Daoy (cell line): ENCODE measurements around the gene TMEM134. TPM values are rescaled to one million over a fixed set of nuclear protein-coding genes. Genes with fewer than 3 reads are reported as not detected.

Source experiments
- DNase-seq: peaks from one replicate; pipeline ENCODE4 v3.0.0-alpha.2; 2015; ENCODE audit warnings: low read depth
- total RNA-seq: library from RNA; depleted of rRNA; stranded (reverse); fragments of >200 nt; shearing (Covaris generic); gene quantifications from 2 replicates; pipeline ENCODE4 v1.2.3, GENCODE V29; 2014; rRNA removed

Gene TMEM134
- total RNA-seq, 1 experiment from 2014 or later = 9.4 TPM

- no peak for DNase-seq
Observed at GRCh38 chr11:67422891-67423290, 46.2 kb downstream of the TMEM134 start.

- no peak for DNase-seq
Observed at GRCh38 chr11:67421430-67422031, 47.5 kb downstream of the TMEM134 start.

GRCh38 chr11:67420646-67421429, 48.2 kb downstream of the TMEM134 start:
- peak; percentile 96 for DNase-seq

DNA sequence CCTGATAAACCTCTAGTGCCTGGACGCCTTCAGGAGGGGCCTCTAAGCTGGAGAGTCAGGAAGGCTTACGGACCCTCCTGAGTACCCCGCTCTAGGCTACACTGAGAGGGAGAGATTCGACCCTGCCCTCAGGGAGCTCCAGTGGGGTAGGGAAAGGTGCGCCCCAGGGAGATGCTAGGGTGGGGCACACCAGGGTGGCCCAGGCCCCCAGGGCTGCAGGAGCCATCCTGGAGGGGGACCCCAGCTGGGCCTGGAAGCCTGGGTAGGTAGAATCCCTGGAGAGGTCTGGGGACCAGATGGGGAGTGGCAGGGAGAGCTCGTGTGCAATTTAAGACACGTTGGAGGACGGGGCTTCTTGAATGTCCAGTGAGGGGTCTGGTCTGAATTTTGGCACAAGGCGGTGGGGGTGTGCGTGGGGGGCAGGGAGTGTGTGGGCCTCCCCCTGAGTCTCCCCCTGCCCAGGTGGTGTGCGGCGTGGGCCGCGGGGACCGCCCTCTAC, 48.9 kb downstream of the TMEM134 start:
- no peak for DNase-seq

DNA sequence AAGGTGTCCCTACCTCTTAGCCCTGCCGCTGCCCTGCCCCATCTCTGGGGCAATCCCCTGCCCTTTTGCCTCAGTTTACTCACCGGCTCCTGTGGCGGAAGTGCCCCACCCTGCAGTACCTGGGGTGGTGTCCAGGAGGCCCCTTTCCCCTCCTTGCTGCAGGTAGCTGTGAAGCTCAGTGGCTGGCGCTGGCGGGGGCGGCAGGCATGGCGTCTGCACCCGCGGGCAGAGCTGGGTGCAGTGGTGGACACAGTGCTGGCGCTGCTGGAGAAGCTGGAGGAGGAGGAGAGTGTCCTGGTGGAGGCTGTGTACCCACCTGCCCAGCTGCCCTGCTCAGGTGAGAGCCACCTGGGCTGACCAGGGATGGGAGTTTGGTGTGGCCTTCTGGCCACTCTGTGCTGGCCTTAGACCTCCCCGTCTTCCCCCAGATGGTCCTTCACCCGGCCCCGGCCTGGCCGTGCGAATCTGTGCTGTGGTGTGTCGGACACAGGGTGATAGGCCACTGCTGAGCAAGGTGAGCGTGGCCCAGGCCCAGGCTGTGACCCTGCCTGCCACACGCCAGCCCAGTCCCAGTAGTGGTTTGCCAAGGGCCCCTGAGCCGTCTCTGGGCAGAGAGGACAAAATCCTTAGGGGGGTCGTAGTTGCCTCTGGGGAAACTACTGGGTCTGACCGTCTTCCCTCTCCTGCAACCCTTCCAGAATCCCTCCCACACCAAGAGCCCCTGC, 49.6 kb downstream of the TMEM134 start:
- DNase-seq = no peak

DNA sequence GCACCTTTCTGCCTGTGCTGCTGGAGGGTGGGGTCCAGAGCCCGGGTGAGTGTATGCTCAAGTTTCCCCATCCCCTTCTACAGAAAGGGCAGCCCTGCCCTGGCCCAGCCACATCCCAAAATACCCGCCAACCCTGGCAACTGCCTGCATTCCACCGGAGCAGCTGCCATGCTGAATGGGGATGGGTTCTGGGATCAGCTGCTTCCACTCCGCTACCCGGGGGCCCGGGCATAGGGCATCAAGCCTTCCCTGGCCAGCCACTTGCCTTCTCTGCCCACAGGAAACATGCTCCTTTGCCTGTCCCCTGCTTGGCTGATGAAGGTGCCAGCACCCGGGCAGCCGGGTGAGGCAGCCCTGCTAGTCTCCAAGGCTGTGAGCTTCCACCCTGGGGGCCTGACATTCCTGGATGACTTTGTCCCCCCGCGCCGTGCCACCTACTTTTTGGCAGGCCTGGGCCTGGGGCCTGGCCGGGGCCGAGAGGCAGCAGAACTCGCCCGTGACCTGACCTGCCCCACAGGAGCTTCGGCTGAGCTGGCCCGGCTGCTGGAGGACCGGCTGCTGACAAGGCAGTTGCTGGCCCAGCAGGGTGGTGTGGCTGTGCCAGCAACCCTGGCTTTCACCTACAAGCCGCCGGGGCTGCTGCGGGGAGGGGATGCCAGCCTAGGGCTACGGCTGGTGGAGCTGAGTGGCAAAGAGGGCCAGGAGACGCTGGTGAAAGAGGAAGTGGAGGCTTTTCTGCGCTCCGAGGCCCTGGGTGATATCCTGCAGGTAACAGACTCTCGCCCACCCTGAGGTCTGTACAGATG, 50.4 kb downstream of the TMEM134 start:
- no peak for DNase-seq

DNA sequence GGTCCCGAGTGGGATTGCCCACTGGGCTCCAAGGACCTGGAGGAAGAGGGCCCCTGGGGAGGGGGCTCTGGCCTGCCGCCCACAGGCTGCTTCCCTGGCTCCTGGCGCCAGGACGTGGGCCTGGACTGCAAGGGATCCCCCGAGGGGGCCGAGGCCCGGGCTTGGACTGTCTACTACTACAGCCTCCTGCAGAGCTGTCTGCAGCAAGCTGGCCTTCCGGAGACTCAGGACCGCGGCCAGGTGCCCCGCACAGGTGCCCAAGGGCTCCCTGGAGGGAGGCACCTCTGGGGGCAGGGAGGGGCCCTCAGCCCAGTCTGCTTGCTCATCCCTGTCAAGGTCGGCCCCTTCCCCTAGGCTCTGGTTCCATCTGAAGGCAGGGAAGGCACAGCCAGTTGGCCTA, 51.6 kb downstream of the TMEM134 start:
- no peak for DNase-seq

DNA sequence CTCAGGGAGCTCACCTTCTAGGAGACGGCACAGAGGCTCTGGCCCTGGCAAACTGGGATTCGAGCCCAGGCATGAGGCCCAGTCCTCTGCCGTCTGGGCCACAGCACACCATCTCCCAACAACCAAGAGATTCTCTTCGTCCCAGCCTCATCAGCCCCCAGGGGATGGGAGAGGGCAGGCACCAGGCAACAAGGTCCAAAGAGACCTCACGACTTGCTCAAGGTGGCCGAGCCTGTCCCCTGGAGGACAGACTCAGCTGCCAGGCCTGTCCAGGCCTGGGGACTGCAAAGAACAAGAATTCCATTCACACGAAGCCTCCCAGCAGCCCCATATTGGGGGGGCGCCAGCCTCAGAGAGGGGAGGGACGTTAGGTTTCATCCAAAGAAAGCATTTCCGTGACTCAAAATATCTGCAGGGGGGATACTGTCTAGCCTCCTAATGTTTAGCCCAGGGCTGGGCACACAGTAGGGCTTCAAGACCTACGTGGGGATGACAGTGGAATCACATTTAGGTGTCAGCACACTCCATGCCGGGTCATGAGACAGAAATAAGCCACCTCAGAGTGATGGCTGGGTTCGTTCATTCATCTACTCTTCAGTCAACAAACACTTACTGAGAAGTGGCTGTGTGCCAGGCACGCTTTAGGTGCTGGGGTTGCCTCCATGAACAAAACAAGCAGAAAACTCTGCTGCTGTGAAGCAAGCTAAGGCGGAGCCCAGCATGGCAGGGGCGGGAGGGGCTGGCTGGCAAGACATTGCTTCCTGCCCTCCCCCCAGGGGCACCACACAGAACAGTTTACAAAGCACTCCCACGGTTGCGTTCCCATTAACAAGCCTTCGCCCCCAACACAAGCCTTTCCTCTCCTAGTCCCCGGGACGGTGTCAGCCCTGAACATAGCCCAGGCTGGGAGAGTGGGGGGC, 52.4 kb downstream of the TMEM134 start:
- DNase-seq = peak; percentile 57

GRCh38 chr11:67415501-67416304, 53.3 kb downstream of the TMEM134 start, which contains the start of gene CARNS1:
TSS of gene CARNS1 (plus strand) at chr11:67415678. CDS start at chr11:67416200, 522 bp downstream.
- no peak for DNase-seq

DNA sequence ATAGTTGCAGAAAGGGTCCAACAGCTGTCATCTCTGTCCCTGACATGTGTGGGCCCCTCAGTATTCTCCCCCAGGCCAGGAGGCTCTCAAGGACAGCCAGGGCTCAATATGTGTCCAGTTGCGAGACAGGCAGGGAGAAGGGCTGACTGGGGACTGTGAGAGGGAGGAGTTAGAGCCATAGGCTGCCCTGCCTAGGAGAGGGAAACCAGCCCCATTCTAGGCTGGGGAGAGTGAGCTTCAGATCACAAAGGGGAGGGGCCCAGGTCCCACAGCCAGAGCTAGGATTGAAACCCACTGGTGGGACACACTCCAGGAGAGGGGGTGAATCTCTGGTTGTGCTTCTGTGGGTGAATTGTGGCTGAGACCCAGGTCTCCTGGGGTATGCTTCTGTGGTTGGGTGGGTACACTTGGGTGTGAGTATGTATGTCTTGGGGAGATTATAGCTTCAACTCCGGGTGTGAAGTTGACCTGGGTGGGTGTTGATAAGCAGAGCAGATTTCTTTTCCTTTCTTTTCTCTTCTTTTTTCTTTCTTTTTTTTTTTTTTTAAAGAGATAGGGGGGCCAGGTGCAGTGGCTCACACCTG, 55.7 kb downstream of the TMEM134 start:
- DNase-seq = no peak

DNA sequence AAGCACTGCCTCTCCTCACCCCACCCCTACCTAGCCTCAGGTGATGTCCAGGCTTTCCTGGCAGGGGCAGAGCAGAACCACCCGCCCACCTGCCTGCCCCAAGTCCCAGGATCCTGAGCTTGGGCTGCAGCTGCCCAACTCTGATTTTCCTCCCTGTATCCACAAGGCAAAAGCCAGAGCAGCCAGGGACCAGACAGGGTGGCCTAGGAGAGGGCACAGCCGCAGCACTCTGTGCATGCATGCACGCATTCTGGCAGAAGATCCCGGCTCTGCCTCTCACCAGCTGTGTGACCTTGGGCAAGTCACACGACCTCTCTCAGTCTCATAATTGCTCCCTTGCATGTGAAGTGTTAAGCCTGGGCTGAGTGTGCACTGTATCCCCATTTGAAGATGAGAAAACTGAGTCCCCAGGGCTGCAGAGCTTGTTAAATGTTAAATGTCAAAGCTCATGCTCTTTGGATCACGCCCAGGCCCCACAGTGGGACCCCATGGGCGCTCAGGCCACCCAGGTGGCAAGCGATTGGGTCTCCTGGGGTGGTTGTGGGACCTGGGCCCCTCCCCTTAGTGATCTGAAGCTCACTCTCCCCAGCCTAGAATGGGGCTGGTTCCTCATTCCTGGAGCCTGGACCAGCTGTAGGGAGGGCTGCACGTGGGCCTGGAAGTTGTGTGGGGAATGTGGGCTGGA, 56.4 kb downstream of the TMEM134 start:
- DNase-seq = no peak

- DNase-seq = no peak
Observed at GRCh38 chr11:67411785-67412152, 57.3 kb downstream of the TMEM134 start.

Other genes with a start within 250 kb of the TMEM134 start
- gene GRK2, start 202.8 kb downstream of the TMEM134 start, total RNA-seq = 27.5 and 54.1 TPM in 2 replicates
- gene ANKRD13D, start 179.9 kb downstream of the TMEM134 start, total RNA-seq = 13.1 and 24.0 TPM in 2 replicates
- 2.9 and 6.9 TPM in 2 replicates for gene SSH3, start 165.7 kb downstream of the TMEM134 start, total RNA-seq
- 54.2 and 56.2 TPM in 2 replicates for gene POLD4, start 115.7 kb downstream of the TMEM134 start, total RNA-seq
- 7.1 TPM in 2 replicates for gene CLCF1, start 95.7 kb downstream of the TMEM134 start, total RNA-seq
- gene RAD9A, start 77.3 kb downstream of the TMEM134 start, total RNA-seq = 9.0 and 11.3 TPM in 2 replicates
- gene PPP1CA, start 67.4 kb downstream of the TMEM134 start, total RNA-seq = 220 and 273 TPM in 2 replicates
- not detected in 2 replicates for gene TBC1D10C, start 65.2 kb downstream of the TMEM134 start, total RNA-seq
- 0.34 TPM in 1 of 2 replicates, not detected in the other for gene CARNS1, start 53.6 kb downstream of the TMEM134 start, total RNA-seq
- gene RPS6KB2, start 40.8 kb downstream of the TMEM134 start, total RNA-seq = 36.6 and 42.5 TPM in 2 replicates
- 1.1 and 3.0 TPM in 2 replicates for gene PTPRCAP, start 31.6 kb downstream of the TMEM134 start, total RNA-seq
- gene CORO1B, start 25.8 kb downstream of the TMEM134 start, total RNA-seq = 78.7 and 85.8 TPM in 2 replicates
- not detected in 2 replicates for gene GPR152, start 16.5 kb downstream of the TMEM134 start, total RNA-seq
- 0.06 and 0.15 TPM in 2 replicates for gene CABP4, start 13.9 kb downstream of the TMEM134 start, total RNA-seq
- 69.5 and 78.5 TPM in 2 replicates for gene AIP, start 13.8 kb upstream of the TMEM134 start, total RNA-seq
- 24.6 and 32.1 TPM in 2 replicates for gene PITPNM1, start 36.1 kb upstream of the TMEM134 start, total RNA-seq
- 37.7 and 43.0 TPM in 2 replicates for gene CDK2AP2, start 38.9 kb upstream of the TMEM134 start, total RNA-seq
- not detected in 2 replicates for gene CABP2, start 54.2 kb upstream of the TMEM134 start, total RNA-seq
- 1,082 and 1,228 TPM in 2 replicates for gene GSTP1, start 114.6 kb upstream of the TMEM134 start, total RNA-seq
- gene NDUFV1, start 137.7 kb upstream of the TMEM134 start, total RNA-seq = 218 and 229 TPM in 2 replicates
- 5.8 and 9.1 TPM in 2 replicates for gene NUDT8, start 160.7 kb upstream of the TMEM134 start, total RNA-seq
- gene TBX10, start 170.5 kb upstream of the TMEM134 start, total RNA-seq = not detected in 2 replicates
- not detected in 2 replicates for gene ACY3, start 181.5 kb upstream of the TMEM134 start, total RNA-seq
- gene ALDH3B2, start 205.4 kb upstream of the TMEM134 start, total RNA-seq = 0.23 TPM in 1 of 2 replicates, not detected in the other